ENCODE data around the gene ZNF154. TPM values are rescaled to one million over a fixed set of nuclear protein-coding genes. Genes with fewer than 3 reads are reported as not detected.

Gene ZNF154
- total and polyA plus RNA-seq, 2 of the 4 experiments (the other 2 are of a cell fraction), result 2.2 to 2.9 TPM

DNA sequence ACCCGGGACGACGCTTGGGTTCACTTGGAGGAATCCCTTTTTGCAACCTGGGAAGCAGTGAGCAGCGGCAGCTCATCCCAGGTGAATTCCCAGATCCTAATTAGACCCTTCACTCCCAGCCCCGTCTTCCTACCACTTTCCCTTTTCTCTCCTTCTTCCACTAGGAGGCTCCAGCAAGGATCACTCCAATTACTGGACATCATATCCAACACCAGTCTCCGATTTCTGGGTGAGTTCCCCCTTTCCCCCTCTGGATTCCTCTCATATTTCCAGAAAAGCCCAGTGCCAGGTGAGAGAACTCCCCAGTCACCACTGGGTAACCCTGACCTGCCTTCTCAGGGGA is 57.4 kb downstream of the ZNF154 start:
- H3K4me3 ChIP-seq (ENCODE audit: insufficient read depth, low read depth, low read length), result no peak overlapping the region
- H3K23ac ChIP-seq (ENCODE audit: low read depth, low read length), result no peak overlapping the region
- peaks cover 9% of the 10 kb centered on the region for H3K9me3 ChIP-seq (ENCODE audit: control insufficient read depth, insufficient read depth, low read length)
- no peak overlapping the region for H3K27ac ChIP-seq (ENCODE audit: insufficient read depth, low read length)
- no peak overlapping the region for H3K14ac ChIP-seq (replicated peaks; ENCODE audit: low read depth, low read length)
- no peaks in the 10 kb centered on the region for H3K9me1 ChIP-seq (ENCODE audit: insufficient read depth, low read length)
- no peak overlapping the region for H3K4ac ChIP-seq (ENCODE audit: low read depth, low read length)
- H3K79me1 ChIP-seq (ENCODE audit: low read depth in 1 of 2, low read length in 2 of 2), result no peaks in the 10 kb centered on the region
- no peak overlapping the region for H2BK5ac ChIP-seq (ENCODE audit: low read depth, low read length, poor library complexity, severe bottlenecking)
- POLR2A ChIA-PET (ENCODE audit: unreplicated experiment), result no interaction called here
- no peak overlapping the region for H4K8ac ChIP-seq (ENCODE audit: low read depth in 2 of 2, low read length in 2 of 2)
- no peak overlapping the region for H3K18ac ChIP-seq (ENCODE audit: low read depth, low read length)
- H2AK5ac ChIP-seq (ENCODE audit: low read depth, low read length), result no peak overlapping the region
- no TSS peak for BruUV-seq (replicated peaks)
- no peaks in the 10 kb centered on the region for H3K4me1 ChIP-seq (ENCODE audit: control insufficient read depth, insufficient read depth, low read length)
- dilution Hi-C loops (cut with HindIII; ENCODE audit: low sequenced_read_pairs, unreplicated experiment) (no loop called here), intact Hi-C loops (cut with micrococcal nuclease) (no loop called here), in situ Hi-C loops (cut with MboI; ENCODE audit: low sequenced_read_pairs) (no loop called here)
- no peak for DNase-seq
- H3K27me3 ChIP-seq (ENCODE audit: control insufficient read depth, insufficient read depth, low read length), result no peaks in the 10 kb centered on the region
- no peaks in the 10 kb centered on the region for H4K20me1 ChIP-seq (ENCODE audit: insufficient read depth, low read length)
- no peak overlapping the region for H4K5ac ChIP-seq (ENCODE audit: low read depth, low read length)
- H3K4me2 ChIP-seq (ENCODE audit: low read depth, low read length), result no peak overlapping the region
- H2AK9ac ChIP-seq (replicated peaks; ENCODE audit: low read depth, low read length, poor library complexity), result no peak overlapping the region
- no peak overlapping the region for H3K56ac ChIP-seq (ENCODE audit: extremely low read depth, insufficient read depth, low read length)
- CTCF ChIA-PET, result no interaction called here
- H3K36me3 ChIP-seq (ENCODE audit: control insufficient read depth, insufficient read depth, low read length), result no peaks in the 10 kb centered on the region
- H2BK15ac ChIP-seq (ENCODE audit: low read depth, low read length), result no peak overlapping the region
- no peak overlapping the region for H2BK20ac ChIP-seq (ENCODE audit: low read depth, low read length)
- no peak for ATAC-seq (ENCODE audit: low read depth)
- 33% methylated on average over 1 of the region's 6 CpGs; no CpG with 5 or more reads in 1 of the 2 experiments for WGBS, 2 experiments (ENCODE audit: extremely low coverage in 2 of 2, insufficient read length in 1 of 2)
- H2BK120ac ChIP-seq (ENCODE audit: low read depth, low read length), result no peak overlapping the region
- H2AFZ ChIP-seq (replicated peaks; ENCODE audit: low read length, poor library complexity), result no peak overlapping the region
- H4K91ac ChIP-seq (ENCODE audit: insufficient read depth, low read depth, low read length), result no peak overlapping the region
- no peak for TF ChIP-seq POLR2A (IDR thresholded peaks at IDR 0.05; ENCODE audit: low read depth, low read length)
- no peak for TF ChIP-seq MAZ (IDR thresholded peaks at IDR 0.05; ENCODE audit: borderline replicate concordance, low read depth, low read length)
- TF ChIP-seq CHD1 (IDR thresholded peaks at IDR 0.05; ENCODE audit: low read depth, low read length), result no peak
- no peak for TF ChIP-seq MXI1 (IDR thresholded peaks at IDR 0.05; ENCODE audit: borderline replicate concordance, low read depth, low read length)
- no peak for TF ChIP-seq FOS (IDR thresholded peaks at IDR 0.05; ENCODE audit: low read depth, low read length)
- no peak for TF ChIP-seq RAD21 (IDR thresholded peaks at IDR 0.05; ENCODE audit: low read length)
- no peak for TF ChIP-seq RCOR1 (IDR thresholded peaks at IDR 0.05; ENCODE audit: insufficient replicate concordance, low read length)
- no peak overlapping the region for H3K9ac ChIP-seq (ENCODE audit: low read depth, low read length)
